Endothelial cell of umbilical vein (primary cell): Measurements from ENCODE around the gene FRRS1. TPM values are rescaled to one million over a fixed set of nuclear protein-coding genes. Genes with fewer than 3 reads are reported as not detected.

Source experiments
- BruUV-seq: library from RNA; stranded (reverse); fragments of 400-500 nt; replicated peaks from 2 replicates; lab custom pipeline; 2021; lab: Mats Ljungman, UMichigan
- CTCF ChIA-PET: fragments of 300-600, 350-600 bp; sonication (Branson Sonifier 250); formaldehyde crosslinking; loops from one replicate; lab custom pipeline; 2021; ENCODE audit warnings: antibody characterized with exemption, inconsistent platforms; lab: Charles Lee
- POLR2A ChIA-PET: fragments of 300-600, 350-600 bp; sonication (Branson Sonifier 250); formaldehyde crosslinking; loops from one replicate; lab custom pipeline; 2021; ENCODE audit warnings: antibody characterized with exemption, inconsistent platforms; lab: Charles Lee
- DNase-seq: peaks from one replicate; pipeline ENCODE4 v3.0.0-alpha.2; 2011; ENCODE audit warnings: low read depth, low spot score
- FAIRE-seq: peaks from 2 replicates; lab custom pipeline; 2011; peaks lifted over from hg19 to GRCh38; lab: Jason Lieb, UNC
- H2AFZ ChIP-seq: 2 replicates; pipeline ENCODE4 v1.6.0; 2012; ENCODE audit warnings: low read depth, low read length, control low read depth, inconsistent platforms
- H3K27ac ChIP-seq: 2 replicates; pipeline ENCODE4 v1.5.1; 2011; ENCODE audit warnings: low read depth, mild to moderate bottlenecking, control low read depth, low read length, moderate library complexity; ENCODE audit not compliant: insufficient read depth
- H3K27me3 ChIP-seq, 2 experiments: 2 replicates each; pipeline versions ENCODE4 v1.6.0 to v1.6.1; 2011; ENCODE audit warnings: low read length in 2 of 2, mixed read lengths in 1 of 2; ENCODE audit not compliant: control insufficient read depth in 2 of 2, insufficient read depth in 2 of 2
- H3K36me3 ChIP-seq, 2 experiments: 2 replicates in 1 of 2; 3 replicates in 1 of 2; pipeline ENCODE4 v1.5.1; 2011; ENCODE audit warnings: low read length in 2 of 2, mild to moderate bottlenecking in 1 of 2, moderate library complexity in 1 of 2; ENCODE audit not compliant: control insufficient read depth in 2 of 2, insufficient read depth in 2 of 2; ENCODE audit errors: extremely low read depth in 1 of 2
- H3K4me1 ChIP-seq: 3 replicates; pipeline ENCODE4 v1.5.1; 2011; ENCODE audit warnings: mild to moderate bottlenecking, low read length; ENCODE audit not compliant: control insufficient read depth, insufficient read depth; ENCODE audit errors: extremely low read depth
- H3K4me2 ChIP-seq: 2 replicates; pipeline ENCODE4 v1.6.1; 2011; ENCODE audit warnings: low read length, control low read depth, mixed read lengths; ENCODE audit not compliant: insufficient read depth
- H3K4me3 ChIP-seq, 3 experiments: fragments of 200-600 bp in 1 of 3; sonication (generic), shearing (Covaris generic) in 1 of 3; replicated peaks in 1 of 3; 2 replicates each; pipeline ENCODE4 v1.5.1; 2011 to 2016; ENCODE audit warnings: control low read depth in 3 of 3, low read length in 3 of 3, mild to moderate bottlenecking in 2 of 3, inconsistent platforms in 1 of 3, low read depth in 1 of 3, moderate library complexity in 1 of 3; ENCODE audit not compliant: insufficient read depth in 1 of 3
- H3K79me2 ChIP-seq: 2 replicates; pipeline ENCODE4 v1.6.0; 2012; ENCODE audit warnings: low read length, inconsistent platforms; ENCODE audit not compliant: control insufficient read depth, insufficient read depth
- H3K9ac ChIP-seq: replicated peaks from 2 replicates; pipeline ENCODE3; 2011; ENCODE audit warnings: low read length, control low read depth; ENCODE audit not compliant: insufficient read depth; ENCODE audit errors: extremely low read depth
- H3K9me1 ChIP-seq: replicated peaks from 3 replicates; pipeline ENCODE4 v1.6.0; 2011; ENCODE audit warnings: mild to moderate bottlenecking, low read length; ENCODE audit not compliant: control insufficient read depth, insufficient read depth; ENCODE audit errors: extremely low read depth
- H3K9me3 ChIP-seq: replicated peaks from 2 replicates; pipeline ENCODE4 v1.5.1; 2012; ENCODE audit warnings: low read length, inconsistent platforms; ENCODE audit not compliant: control insufficient read depth, insufficient read depth
- H4K20me1 ChIP-seq: replicated peaks from 2 replicates; pipeline ENCODE3; 2011; ENCODE audit warnings: mild to moderate bottlenecking, low read length; ENCODE audit not compliant: control insufficient read depth, insufficient read depth; ENCODE audit errors: extremely low read depth
- CTCF ChIP-seq, 2 donors: IDR thresholded peaks; 1 replicate in 1 of 2; 2 replicates in 1 of 2; pipeline ENCODE4 v1.5.1; 2011; ENCODE audit warnings: low read length in 2 of 2, mild to moderate bottlenecking in 2 of 2, moderate library complexity in 2 of 2, control low read depth in 1 of 2, inconsistent platforms in 1 of 2, low read depth in 1 of 2; ENCODE audit not compliant: insufficient read depth in 1 of 2; ENCODE audit errors: extremely low read depth in 1 of 2
- EZH2 ChIP-seq: IDR thresholded peaks from 2 replicates; pipeline ENCODE4 v1.6.1; 2012; ENCODE audit warnings: borderline replicate concordance, low read depth, mild to moderate bottlenecking, moderate library complexity, low read length, inconsistent platforms; ENCODE audit not compliant: severe bottlenecking
- FOS ChIP-seq: IDR thresholded peaks from 2 replicates; pipeline ENCODE4 v1.6.1; 2011; ENCODE audit warnings: mild to moderate bottlenecking, low read length, moderate library complexity, borderline replicate concordance; ENCODE audit not compliant: insufficient read depth
- GATA2 ChIP-seq: IDR thresholded peaks from 2 replicates; pipeline ENCODE4 v1.7.0; 2011; ENCODE audit warnings: low read depth, mild to moderate bottlenecking, moderate library complexity, mixed read lengths, low read length; ENCODE audit not compliant: insufficient read length, insufficient read depth
- JUN ChIP-seq: IDR thresholded peaks from 2 replicates; pipeline ENCODE4 v1.6.1; 2011; ENCODE audit warnings: borderline replicate concordance, low read depth; ENCODE audit not compliant: insufficient read length, insufficient read depth
- MYC ChIP-seq: IDR thresholded peaks from one replicate; pipeline ENCODE4 v1.6.1; 2011; ENCODE audit warnings: mild to moderate bottlenecking, low read depth, low read length
- POLR2A ChIP-seq: IDR thresholded peaks from 2 replicates; pipeline ENCODE4 v1.6.1; 2012; ENCODE audit warnings: low read depth, mild to moderate bottlenecking, control low read depth, low read length
- POLR2AphosphoS5 ChIP-seq: IDR thresholded peaks from 2 replicates; pipeline ENCODE4 v1.6.1; 2012; ENCODE audit warnings: low read depth, mild to moderate bottlenecking, control low read depth, low read length, moderate library complexity; ENCODE audit not compliant: insufficient read depth
- dilution Hi-C: fragments of 300-500 bp; cut with MboI; formaldehyde crosslinking; loops from one replicate; pipeline ENCODE4 v1.15.0; 2019; ENCODE audit warnings: low sequenced_read_pairs; ENCODE audit not compliant: extremely low pct_ligation_motif_present
- intact Hi-C: fragments of 100-400 bp; cut with micrococcal nuclease; formaldehyde crosslinking; loops from one replicate; pipeline ENCODE4 v1.10.0; 2022
- polyA plus RNA-seq, 4 experiments: library from polyadenylated mRNA; depleted of rRNA in 3 of 4; stranded (reverse) in 3 of 4; unstranded in 1 of 4; fragments of >200 nt; gene quantifications; 2 replicates each; pipeline versions ENCODE4 v1.2.1 to v1.2.3, GENCODE V29; 2011 to 2012; ENCODE audit warnings: missing spikeins in 1 of 4
- total RNA-seq: library from RNA; stranded (reverse); gene quantifications from 2 replicates; pipeline ENCODE4 v1.2.3, GENCODE V29; 2021
- TF ChIP-seq, protein P1 (sequence below): IDR thresholded peaks from 2 replicates; pipeline ENCODE4 v1.6.1; 2011; ENCODE audit not compliant: insufficient read depth, insufficient read length

The FRRS1 gene
- total and polyA plus RNA-seq, 2 donors (not counting 3 experiments of a cell fraction or from before 2014, with no cell fraction given): 1.1 to 3.1 TPM

DNA sequence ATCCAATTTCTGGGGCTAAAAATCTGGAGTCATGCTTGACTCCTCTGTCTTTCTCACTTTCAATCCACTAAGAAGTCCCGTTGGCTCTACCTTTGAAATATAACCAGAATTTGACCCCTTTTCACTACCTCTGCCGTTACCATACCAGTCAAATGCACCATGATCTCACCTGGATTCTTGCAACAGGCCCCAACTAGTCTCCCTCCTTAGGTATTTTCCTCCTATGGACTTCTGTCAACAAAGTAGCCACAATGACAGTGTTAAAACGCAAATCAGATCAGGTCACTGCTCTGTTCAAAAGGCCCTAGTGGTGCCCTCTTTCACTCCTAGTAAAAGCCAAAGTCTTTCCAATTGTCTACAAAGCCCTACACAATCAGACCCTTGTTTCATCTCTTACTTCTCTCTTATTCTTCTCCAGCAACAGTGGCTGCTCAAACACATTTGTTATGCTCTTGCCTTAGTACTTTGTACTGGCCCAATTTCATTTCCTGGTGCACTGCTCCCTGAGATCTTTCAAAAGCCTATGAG, 48.0 kb upstream of the FRRS1 start:
- no peaks in the 10 kb centered on the region for H3K9me3 ChIP-seq
- no peak overlapping the region for H3K4me3 ChIP-seq
- intact Hi-C loops (no loop called here), dilution Hi-C loops (no loop called here)
- no peaks in the 10 kb centered on the region for H3K4me1 ChIP-seq
- BruUV-seq: no TSS peak
- no peak overlapping the region for H3K9ac ChIP-seq
- H3K36me3 ChIP-seq: no peaks in the 10 kb centered on the region
- no peak overlapping the region for H3K4me2 ChIP-seq
- CTCF ChIA-PET: interaction anchor here (0.9 kb wide), 1 partner anchor 645 kb away, joined by 3 read pairs; no protein-coding TSS in a partner anchor
- H3K9me1 ChIP-seq: no peaks in the 10 kb centered on the region
- no peak for FAIRE-seq
- H3K27me3 ChIP-seq: peaks cover 0 to 2% of the 10 kb centered on the region in 2 experiments
- POLR2A ChIA-PET: no interaction called here
- no peak for DNase-seq
- no peak for TF ChIP-seq POLR2AphosphoS5
- no peak for TF ChIP-seq CTCF (IDR thresholded peaks at IDR 0.05; ENCODE audit: extremely low read depth in 1 of 2, insufficient read depth in 1 of 2, low read depth in 1 of 2, low read length in 2 of 2)
- no peak for TF ChIP-seq JUN
- TF ChIP-seq MYC: no peak
- TF ChIP-seq EZH2: no peak
- no peaks in the 10 kb centered on the region for H4K20me1 ChIP-seq
- no peaks in the 10 kb centered on the region for H3K79me2 ChIP-seq
- no peak overlapping the region for H2AFZ ChIP-seq
- no peak overlapping the region for H3K27ac ChIP-seq

DNA sequence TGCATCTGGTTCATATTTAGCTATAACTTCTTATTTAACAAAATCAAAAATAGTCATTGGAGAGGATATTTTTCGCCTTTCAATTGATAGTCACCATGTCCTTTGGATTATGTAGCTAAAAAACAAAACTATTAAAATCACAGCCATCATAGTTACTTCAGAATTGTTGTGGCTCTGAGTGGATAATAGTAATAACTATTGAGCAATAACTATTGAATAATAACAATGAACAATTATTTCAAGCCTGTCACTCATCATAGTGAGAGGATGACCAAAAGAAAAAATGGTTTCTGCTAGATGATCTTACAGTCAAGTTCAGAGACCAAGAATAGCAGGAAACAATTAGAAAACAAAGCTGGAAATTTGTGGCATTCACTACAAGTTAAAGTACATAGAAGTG, 45.3 kb upstream of the FRRS1 start:
- BruUV-seq: no TSS peak
- Histone ChIP-seq H2AFZ (no peak overlapping the region), H3K9me1 (no peaks in the 10 kb centered on the region), H3K36me3 (no peaks in the 10 kb centered on the region), H3K9ac (no peak overlapping the region), H3K4me1 (peaks cover 8% of the 10 kb centered on the region), H3K27ac (no peak overlapping the region), H3K9me3 (no peaks in the 10 kb centered on the region), H3K79me2 (no peaks in the 10 kb centered on the region), H4K20me1 (no peaks in the 10 kb centered on the region), H3K4me3 (no peak overlapping the region), H3K4me2 (no peak overlapping the region), H3K27me3 (peaks cover 0 to 6% of the 10 kb centered on the region in 2 experiments)
- no peak for FAIRE-seq
- ChIA-PET CTCF (interaction anchor here (1.0 to 1.3 kb wide), 2 partner anchors 644 to 648 kb away, joined by 4 to 7 read pairs; no protein-coding TSS in a partner anchor), POLR2A (no interaction called here)
- no peak for DNase-seq
- dilution Hi-C loops (no loop called here), intact Hi-C loops (no loop called here)
- TF ChIP-seq JUN (no peak), POLR2A (no peak), POLR2AphosphoS5 (no peak), FOS (no peak), CTCF (IDR thresholded peaks at IDR 0.05; ENCODE audit: extremely low read depth in 1 of 2, insufficient read depth in 1 of 2, low read depth in 1 of 2, low read length in 2 of 2) (no peak), MYC (no peak), GATA2 (no peak), EZH2 (no peak)
- TF ChIP-seq, protein P1, sequence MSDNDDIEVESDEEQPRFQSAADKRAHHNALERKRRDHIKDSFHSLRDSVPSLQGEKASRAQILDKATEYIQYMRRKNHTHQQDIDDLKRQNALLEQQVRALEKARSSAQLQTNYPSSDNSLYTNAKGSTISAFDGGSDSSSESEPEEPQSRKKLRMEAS: no peak
